Mucosa of gallbladder (tissue), 1 donor: ENCODE results near the gene FASLG. TPM values are rescaled to one million over a fixed set of nuclear protein-coding genes. Genes with fewer than 3 reads are reported as not detected.

ENCODE experiments used
- DNase-seq: peaks from one replicate; pipeline ENCODE4 v3.0.0-alpha.2; 2020; ENCODE audit warnings: low spot score
- total RNA-seq: library from RNA; stranded (reverse); gene quantifications from one replicate; pipeline ENCODE4 v1.2.1, GENCODE V29; 2021
- donor health status: DM: no; HTN: no; CAD: no.

Gene FASLG
- total RNA-seq, 1 donor from 2014 or later = 0.83 TPM

DNA sequence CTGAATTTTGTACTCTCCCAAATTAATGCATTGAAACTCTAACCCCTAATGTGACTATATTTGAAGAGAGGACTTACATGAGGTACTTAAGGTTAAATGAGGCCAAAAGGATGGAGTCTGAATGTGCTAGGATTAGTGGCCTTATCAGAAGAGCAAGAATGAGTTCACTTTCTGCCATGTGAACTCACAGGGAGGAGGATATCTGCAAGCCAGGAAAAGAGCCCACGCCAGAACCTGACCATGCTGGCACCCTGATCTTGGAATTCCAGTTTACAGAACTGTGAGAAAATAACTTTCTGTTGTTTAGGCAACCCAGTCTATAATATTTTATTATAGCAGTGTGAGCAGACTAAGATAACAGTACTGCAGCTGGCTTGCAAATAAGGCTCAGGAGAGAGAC, 12.2 kb upstream of the FASLG start:
- DNase-seq = no peak

DNA sequence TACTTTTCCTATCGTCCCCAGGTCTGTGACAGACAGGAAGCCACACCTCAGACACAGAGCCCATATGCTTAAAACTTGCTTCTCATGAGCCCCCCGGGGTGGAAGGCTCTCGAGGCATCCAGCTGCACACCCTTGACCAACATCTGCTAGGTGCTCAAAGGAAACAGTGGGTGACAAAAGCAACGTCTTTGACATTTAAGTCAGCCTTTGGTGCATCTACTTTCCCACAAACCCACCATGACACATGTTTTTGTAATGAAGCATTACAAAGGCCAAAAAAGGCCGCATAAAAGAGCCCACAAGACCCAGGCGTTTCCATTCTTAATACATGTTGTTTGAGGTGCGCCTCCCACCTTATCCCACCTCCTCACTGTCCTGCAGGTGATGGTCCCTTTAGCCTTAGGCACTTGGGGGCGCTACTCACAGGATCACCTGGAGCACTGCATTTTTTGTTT, 11.8 kb upstream of the FASLG start:
- no peak for DNase-seq

DNA sequence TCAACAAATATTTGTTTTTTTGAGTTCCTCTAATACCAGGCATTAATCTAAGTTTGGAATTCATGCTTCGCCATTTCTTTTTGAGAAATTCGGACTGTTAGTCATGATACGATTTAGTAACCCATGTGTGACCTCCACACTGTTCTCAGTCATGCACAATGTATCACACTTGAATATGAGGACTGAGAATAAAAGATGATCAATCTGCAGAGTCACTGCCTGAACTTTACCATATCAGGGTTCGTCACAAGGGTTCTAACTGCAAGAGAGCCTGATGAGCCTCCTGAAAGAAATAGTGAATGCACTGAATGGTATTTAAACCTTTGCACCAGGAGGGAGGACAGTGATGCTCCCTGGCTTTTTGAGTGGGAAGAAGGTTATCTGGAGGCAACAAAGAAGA, 10.9 kb upstream of the FASLG start:
- no peak for DNase-seq

DNA sequence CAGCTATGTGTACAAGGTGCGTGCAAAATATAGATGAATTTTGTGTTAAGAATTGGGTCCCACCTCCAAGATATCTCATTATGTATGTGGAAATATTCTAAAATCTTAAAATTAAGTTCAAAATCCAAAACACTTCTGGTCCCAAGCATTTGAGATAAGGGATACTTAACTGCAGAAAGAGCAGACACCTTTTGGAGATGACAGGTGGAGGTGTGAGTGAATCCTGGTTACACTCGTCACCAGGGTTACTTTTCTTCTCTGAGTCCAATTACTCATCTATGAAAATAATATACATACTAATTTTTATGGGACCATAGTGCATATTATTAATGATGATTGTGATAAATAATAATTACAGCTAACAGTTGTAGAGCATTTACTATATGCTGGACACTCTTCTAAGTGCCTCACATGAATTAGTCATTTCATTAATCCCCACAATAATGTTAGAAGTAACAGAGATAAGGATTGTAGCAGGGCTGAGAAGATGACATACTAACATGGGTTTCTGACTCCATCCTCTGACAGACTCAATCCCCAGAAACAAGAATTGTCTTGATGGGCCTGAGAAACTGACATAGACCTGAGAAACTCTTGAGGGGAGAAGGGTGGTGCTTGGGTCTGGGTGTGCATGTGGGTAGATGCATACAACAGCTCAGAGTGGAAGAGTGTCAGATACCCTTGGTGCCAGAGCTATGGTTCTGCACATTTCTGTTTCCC, 8.3 kb upstream of the FASLG start:
- DNase-seq = no peak

DNA sequence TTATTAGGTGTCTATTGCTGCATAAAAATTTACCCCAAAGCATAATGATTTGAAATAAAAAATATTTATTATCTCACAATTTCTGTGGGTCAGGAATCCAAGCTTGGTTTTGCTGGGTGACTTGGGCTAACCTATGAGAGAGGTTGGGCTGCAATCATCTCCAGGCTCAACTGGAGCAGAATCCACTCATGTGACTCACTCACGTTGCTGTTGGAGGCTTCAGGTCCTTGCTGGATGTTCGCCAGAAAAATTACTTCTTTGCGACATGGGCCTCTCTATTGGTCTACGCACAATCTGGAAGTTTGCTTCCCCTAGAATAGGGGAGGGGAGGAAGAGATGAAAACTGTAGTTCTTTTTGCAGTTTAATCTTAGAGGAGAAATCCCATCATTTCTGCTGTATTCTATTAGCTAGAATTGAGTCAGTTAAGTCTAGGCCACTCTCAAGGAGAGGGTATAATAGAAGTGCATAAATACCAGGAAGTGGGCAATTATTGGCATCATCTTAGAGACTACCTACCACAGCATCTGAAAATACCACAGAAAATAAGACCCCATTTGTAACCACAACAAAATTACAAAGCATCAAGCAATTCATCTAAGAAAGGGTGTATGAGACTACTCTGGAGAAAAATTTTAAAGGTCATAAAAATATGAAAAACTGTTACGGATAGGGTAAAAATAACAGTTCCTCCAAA, 5.7 kb upstream of the FASLG start:
- no peak for DNase-seq

DNA sequence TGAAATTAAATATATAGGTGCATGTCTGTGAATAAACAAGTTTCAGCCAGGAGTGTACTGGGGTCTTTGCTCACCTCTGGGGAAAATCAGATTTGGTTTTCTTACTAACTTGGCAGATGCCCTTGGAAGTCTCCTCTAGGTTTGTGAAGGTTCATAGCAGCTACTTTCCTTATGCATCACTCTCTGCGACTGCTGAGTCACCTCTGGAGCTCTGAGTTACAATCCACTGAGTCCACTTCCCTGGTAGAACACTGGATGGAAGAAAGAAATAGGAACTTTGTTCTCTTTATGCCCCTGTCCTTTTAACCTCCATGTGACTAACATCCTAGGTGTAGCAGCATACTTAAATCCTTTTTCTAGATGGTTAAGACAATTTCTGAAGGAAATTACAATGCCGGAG, 4.4 kb upstream of the FASLG start:
- no peak for DNase-seq

DNA sequence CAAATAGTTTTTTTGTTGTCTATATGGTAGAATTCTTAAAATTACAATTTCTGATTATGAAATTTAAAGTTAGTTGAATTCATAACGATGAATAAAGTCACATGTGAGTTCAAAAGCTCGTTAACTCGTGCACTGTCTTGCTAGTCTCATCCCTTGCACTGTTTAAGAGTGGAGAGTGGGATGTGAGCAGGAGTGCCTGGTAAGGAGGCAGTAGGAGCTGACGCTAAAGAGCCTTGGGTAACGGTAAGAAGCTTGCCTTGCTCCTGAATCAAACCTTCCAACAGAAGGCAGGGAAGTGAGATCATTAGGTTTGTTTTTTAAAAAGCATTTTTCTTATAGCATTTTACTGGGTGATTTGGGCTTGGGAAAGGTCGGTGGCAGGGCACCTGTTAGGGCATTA, 2.3 kb upstream of the FASLG start:
- DNase-seq = no peak

DNA sequence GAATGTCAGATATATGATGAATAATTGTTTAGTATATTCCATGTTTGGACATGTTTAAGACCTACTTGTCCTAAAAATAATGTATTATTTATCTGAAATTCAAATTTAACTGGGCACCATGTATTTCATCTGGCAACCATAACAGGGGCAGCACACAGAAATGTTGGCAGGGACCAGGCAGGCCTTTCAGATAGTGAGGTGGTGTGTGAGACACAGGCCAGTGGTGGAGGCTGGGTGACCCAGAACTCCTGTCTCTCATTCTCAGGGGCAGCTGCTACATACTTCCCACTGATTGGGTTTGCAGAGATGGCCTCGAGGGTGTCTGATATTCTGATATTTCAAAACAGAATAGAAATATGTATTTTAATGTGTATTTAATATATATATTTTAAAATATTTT, 1.3 kb upstream of the FASLG start:
- no peak for DNase-seq

DNA sequence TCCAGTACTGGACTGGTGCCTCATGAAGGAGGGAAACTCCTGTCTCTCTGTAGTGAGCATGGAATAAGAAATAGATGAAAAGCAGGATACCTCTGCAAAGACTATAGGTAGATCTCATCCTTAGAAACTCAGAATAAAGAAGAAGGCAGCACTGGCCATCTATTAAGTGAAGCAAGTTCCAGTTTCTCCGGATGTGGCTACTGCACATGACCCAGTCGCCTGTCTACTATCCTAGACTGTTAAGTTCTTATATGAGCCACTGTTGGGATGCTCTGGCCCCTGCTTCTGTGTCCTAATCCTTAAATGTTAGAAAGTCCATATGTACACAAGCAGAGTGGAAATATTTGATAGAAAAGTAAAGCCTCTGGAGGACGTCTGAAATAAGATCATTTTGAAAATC, 2.2 kb downstream of the FASLG start:
- DNase-seq = no peak

DNA sequence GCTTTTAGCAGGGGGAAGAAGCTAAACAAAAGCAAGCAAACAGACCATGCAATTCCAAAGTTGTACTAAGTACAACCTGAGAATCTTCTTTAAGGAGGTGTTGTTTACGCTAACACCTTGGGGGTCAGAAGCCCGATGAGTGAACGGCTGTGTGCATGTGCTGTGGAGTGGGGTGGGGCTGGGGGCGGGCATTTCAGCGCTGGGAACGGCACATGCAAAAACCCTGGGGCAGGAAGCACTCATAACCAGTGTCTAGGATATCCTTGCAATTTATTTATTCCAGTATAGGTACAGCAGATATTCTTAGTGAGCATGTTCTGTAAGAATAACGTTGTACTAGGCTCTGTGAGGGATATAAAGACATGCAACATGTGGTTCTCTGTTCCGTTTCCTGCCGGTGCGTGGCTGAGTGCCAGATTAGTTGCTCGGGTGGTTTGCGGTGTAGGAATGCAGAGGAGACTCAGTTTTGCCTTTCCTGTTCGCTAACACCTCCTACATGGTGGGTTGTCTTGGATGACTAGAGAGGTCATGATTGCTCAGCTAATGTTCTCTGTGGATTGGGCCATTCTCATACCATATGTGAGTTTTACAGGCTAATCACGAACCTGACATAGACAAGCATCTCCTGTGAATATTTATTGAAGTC, 3.7 kb downstream of the FASLG start:
- peak; percentile 63 for DNase-seq

DNA sequence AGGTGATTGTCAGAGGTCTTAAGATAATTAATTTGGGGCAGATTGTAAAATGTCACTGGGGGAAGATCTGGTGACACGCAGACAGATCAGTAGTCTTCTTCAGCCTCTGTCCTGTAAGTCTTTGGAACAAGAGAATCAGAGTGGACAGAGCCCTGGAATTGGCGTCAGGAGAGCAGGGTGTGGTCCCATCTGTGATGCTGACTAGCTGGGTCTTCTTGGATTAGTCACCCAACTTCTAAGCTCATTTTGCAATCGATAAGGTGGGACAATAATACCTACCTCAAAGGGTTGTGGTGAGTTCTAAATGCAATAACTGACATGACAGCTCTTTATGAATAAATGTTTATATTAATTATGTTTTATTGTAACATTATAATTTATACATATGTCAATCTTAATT, 4.8 kb downstream of the FASLG start:
- no peak for DNase-seq

DNA sequence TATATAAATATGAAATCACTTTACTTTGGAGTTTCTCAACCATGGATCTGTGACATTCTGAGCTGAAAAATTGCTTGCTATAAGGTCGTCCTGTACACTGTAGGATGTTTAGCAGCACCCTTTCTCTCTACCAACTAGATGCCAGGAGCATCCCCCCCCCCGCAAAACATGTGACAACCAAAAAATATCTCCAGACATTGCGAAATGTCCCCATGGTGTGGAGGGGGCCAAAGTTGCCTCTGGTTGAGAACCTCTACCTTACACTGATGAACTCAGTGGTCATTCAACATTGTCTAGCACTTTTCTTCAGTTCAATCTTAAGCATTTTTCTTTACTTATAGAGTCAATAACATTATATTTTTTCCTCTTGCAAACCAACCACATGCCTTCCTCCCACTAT, 9.2 kb downstream of the FASLG start:
- DNase-seq = no peak

DNA sequence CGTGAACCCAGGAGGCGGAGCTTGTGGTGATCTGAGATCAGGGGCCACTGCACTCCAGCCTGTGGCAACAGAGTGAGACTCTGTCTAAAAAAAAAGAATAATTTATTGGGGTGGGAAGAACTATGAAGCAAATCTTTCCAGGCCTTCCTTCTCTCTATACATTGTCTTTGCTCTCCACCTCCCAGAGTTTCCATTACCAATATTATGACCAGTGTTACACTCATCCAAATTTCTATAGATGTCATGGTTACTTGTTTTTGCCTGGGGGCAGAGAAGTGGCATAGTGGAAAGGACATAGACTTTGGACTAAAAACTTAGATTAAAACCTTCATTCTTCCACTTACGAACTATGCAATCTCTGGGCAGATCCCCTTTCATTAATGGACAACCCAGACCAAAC, 10.1 kb downstream of the FASLG start:
- DNase-seq = no peak

DNA sequence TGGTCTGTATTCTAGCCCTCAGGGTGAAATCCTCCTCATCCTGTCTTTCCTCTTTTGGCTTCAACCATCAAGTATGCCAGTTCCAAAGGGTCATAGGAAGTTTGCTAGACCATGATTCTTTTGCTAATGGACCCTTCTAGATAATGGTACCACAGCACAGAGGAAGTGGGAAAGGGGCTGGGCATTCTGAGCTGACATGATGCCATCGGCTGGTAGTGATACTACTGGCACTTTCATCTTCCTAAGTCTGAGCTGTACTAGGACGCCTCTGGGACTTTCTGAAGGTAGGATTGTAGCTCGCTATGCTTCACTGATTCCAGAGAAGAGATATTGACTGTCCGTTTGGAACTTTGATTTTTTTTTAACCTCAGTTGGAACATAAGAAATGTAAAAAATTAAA, 11.4 kb downstream of the FASLG start:
- DNase-seq = no peak

DNA sequence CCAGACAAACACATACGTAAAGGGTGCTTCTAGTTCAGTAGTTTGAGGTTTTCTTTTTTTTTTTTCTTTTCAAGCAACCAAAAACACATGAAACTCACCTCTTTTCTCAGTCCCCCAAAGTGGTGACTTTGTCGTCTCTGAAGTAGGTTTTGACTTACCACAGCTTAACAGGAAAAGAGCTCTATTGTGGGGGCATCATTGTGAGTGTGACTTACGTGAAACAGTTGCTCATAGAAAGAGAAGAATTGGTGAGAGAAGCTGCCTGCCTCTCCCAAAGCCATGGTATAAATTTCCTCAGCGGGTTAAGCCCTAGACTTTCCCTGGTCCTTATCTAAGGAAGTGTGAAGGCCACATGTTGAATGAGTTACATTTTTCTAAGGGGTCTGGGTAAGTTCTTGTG, 11.9 kb downstream of the FASLG start:
- DNase-seq = no peak

DNA sequence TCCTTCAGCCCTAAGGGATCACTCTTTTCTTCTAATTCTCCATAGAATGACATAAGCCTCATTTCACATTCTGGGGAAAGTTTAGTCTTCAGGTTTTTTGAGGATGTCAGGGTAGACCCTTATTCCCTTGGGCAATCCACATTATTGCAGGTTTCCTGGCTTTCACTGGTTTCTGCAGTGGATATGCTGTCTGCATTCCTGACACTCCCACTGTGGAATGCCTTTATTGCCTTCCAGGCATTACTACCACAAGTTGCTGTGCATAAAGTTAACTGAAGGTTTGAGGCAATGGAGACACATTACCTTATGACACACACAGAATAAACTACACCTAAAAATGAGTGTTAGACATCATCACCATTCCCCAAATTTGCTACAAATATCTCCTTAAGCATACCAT, 12.7 kb downstream of the FASLG start:
- DNase-seq = no peak

DNA sequence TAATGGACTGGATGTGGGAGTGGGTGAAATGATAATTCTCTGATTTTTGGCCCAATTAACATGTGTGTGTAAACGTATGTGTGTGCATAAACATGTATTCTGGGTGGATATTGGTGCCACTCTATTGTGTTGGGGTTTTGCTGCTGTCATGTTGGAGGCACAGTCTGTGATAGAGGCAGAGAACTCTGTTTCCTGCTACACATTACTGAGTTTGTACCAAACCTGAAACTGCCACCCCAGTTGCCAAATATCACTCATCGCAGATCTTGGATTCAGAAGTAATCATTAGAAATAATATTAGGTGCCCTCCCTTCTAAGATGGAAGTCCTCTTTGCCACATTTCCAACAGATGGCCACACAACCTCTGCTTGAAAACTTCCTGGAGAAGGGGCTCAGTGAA, 13.8 kb downstream of the FASLG start:
- no peak for DNase-seq

DNA sequence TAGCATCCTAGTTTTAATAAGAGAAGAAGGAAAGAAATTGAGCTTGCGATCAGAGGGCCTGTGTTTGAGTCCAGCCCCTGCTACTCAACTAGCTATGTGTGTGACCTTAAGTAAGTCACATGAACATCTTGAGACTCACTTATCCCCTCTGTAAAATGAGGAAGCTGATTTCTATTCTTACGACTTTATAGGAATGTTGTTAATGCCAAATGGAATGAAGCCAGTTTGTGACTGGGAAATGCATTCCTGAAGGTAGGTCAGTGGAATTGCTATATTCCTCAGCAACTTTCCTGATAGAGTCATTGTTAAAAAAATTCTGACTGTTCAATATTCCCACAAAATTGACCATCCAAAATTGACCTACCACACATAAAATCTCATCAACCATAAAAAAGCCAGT, 14.9 kb downstream of the FASLG start:
- no peak for DNase-seq

DNA sequence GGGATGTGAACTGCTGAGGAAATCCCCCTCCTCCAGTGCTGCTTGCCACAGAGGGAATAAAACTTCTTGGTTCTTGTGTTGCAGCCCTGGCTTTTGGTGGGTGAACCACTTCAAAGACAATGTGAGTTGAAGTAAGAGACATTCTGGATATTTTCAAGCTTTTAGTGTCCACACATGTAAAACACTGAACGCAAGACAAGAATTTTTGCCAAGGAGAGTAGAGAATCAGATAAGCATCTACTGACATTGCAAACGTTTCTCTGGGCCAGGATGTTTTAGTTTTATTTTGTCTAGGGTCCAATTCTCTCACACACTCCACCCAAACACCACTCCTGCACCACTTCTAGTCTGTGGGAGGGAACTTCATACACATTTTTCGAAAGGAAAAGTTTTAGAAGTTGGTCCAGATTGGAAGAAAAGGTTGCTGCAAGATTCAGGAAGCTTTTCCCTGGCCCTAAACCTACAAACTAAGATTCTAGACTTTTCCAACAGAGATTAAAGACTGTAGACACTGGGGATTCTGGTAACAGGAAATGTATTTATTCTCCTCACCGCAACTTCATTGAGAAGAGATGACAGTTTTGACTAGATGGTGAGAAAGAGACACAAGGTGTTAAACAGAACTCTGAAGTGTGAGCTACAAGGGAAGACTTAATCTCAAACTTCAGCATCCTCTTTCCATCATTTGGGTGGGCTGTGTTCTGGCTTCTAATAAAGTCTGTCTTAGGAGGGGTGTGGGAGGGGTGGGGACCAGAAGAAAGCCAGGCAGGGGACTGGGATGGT, 16.1 kb downstream of the FASLG start:
- DNase-seq = no peak

DNA sequence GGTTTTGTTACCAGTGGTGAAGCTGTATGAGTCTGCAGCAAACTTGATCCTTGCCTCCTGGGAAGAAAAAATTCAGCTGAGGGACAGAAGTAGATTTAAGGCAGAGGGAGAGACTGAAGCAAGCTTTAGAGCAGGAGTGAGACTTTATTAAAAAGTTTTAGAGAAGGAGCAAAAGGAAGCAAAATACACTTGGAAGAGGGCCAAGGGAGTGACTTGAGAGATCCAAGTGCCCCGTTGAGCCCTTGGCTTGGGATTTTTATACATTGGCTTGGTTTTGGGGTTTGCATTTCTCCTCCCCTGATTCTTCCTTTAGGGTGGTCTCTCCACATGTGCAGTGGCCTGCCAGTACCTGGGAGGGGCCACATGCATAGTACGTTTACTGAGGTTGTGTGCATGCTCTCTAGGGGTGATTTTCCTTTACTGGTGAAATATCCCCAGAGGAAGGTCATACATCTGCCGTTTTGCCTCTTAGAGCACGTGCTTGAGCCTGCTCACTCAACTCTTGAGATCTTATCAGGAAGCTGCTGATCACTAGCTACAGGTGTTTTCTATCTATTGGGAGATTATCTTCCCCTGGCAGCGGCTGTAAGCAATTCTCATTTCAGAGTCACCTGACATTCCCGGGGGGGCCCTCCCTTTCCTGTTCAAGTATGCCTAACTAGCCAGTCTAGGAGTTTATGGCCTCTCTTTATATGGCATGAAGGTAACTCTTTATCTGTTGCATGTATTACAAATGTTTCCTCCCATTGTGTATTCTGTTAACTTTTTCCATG, 20.3 kb downstream of the FASLG start:
- DNase-seq = no peak

DNA sequence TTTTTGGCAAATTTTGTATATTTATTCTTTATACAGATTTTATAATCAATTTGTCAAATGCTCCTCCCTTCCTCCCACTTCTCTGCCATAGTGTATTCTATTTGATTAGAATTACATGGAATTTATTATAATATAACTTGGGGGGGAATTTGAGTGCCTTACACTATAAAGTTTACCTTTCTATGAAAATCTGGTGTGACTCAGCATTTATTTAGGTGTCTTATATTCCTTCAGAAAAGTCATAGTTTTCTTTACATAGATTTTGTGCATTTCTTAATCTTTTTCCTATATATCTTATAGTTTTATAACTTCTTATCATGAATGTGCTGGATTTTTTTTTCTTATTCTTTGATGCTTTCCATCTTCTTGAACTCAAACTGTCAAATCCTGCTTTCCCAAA, 21.3 kb downstream of the FASLG start:
- no peak for DNase-seq
